HL-60 (cell line): ENCODE measurements around the gene ANTXR1.

Experiments used
- DNase-seq, 2 experiments: peaks; one replicate each; pipeline ENCODE4 v3.0.0-alpha.2; 2010 to 2020; ENCODE audit warnings: low read depth in 1 of 2, low spot score in 1 of 2
- H3K27ac ChIP-seq: fragments of 250-450 bp; sonication (Bioruptor Pico); replicated peaks from 2 replicates; pipeline ENCODE4 v1.5.1; 2020; ENCODE audit warnings: mild to moderate bottlenecking, moderate library complexity
- H3K27me3 ChIP-seq: fragments of 250-450 bp; sonication (Bioruptor Pico); 2 replicates; pipeline ENCODE4 v1.5.1; 2021; ENCODE audit warnings: mild to moderate bottlenecking, moderate library complexity; ENCODE audit not compliant: insufficient read depth, poor library complexity, severe bottlenecking
- H3K4me3 ChIP-seq: replicated peaks from 2 replicates; pipeline ENCODE4 v1.5.1; 2011; ENCODE audit warnings: mild to moderate bottlenecking, control low read depth, low read length; ENCODE audit not compliant: insufficient read depth
- GABPA ChIP-seq: IDR thresholded peaks from 2 replicates; pipeline ENCODE4 v1.6.1; 2012; ENCODE audit warnings: low read depth
- POLR2AphosphoS5 ChIP-seq: IDR thresholded peaks from 2 replicates; pipeline ENCODE4 v1.6.1; 2012; ENCODE audit warnings: low read depth
- SPI1 ChIP-seq: IDR thresholded peaks from 2 replicates; pipeline ENCODE4 v1.6.1; 2012; ENCODE audit warnings: low read depth, mild to moderate bottlenecking, borderline replicate concordance
- TF ChIP-seq, protein P1 (sequence below): IDR thresholded peaks from 2 replicates; pipeline ENCODE4 v1.6.1; 2012; ENCODE audit warnings: low read depth; ENCODE audit not compliant: insufficient replicate concordance
- TF ChIP-seq, protein P2 (sequence below): IDR thresholded peaks from one replicate; pipeline ENCODE4 v1.5.1; 2011; ENCODE audit warnings: low read length, control low read depth, inconsistent platforms; ENCODE audit not compliant: insufficient read depth

Gene ANTXR1

DNA sequence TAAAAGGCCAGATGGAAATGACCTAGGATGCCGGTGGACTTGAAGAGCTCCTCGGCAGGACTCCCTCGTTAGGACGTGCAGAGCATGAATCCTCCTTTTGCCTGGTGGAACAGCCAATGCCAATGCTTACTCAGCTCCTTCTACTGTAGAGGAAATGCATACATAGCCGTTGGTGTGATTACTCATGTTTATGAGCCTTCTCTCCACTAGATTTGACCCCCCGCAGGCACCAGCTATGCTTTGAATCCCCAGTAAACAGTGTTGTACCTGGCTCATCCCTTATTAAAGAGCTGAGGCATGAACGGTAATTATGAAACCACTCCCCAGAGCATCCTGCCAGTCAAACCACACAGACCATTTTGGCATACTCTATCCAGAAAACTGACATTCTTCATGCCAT is 172.8 kb downstream of the ANTXR1 start:
- Histone ChIP-seq H3K27me3 (no peaks in the 10 kb centered on the region), H3K4me3 (no peak overlapping the region), H3K27ac (no peak overlapping the region)
- DNase-seq = no peak
- TF ChIP-seq, protein P1, sequence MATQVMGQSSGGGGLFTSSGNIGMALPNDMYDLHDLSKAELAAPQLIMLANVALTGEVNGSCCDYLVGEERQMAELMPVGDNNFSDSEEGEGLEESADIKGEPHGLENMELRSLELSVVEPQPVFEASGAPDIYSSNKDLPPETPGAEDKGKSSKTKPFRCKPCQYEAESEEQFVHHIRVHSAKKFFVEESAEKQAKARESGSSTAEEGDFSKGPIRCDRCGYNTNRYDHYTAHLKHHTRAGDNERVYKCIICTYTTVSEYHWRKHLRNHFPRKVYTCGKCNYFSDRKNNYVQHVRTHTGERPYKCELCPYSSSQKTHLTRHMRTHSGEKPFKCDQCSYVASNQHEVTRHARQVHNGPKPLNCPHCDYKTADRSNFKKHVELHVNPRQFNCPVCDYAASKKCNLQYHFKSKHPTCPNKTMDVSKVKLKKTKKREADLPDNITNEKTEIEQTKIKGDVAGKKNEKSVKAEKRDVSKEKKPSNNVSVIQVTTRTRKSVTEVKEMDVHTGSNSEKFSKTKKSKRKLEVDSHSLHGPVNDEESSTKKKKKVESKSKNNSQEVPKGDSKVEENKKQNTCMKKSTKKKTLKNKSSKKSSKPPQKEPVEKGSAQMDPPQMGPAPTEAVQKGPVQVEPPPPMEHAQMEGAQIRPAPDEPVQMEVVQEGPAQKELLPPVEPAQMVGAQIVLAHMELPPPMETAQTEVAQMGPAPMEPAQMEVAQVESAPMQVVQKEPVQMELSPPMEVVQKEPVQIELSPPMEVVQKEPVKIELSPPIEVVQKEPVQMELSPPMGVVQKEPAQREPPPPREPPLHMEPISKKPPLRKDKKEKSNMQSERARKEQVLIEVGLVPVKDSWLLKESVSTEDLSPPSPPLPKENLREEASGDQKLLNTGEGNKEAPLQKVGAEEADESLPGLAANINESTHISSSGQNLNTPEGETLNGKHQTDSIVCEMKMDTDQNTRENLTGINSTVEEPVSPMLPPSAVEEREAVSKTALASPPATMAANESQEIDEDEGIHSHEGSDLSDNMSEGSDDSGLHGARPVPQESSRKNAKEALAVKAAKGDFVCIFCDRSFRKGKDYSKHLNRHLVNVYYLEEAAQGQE = no peak
- TF ChIP-seq POLR2AphosphoS5 (no peak), SPI1 (no peak), GABPA (no peak)
- TF ChIP-seq, protein P2, sequence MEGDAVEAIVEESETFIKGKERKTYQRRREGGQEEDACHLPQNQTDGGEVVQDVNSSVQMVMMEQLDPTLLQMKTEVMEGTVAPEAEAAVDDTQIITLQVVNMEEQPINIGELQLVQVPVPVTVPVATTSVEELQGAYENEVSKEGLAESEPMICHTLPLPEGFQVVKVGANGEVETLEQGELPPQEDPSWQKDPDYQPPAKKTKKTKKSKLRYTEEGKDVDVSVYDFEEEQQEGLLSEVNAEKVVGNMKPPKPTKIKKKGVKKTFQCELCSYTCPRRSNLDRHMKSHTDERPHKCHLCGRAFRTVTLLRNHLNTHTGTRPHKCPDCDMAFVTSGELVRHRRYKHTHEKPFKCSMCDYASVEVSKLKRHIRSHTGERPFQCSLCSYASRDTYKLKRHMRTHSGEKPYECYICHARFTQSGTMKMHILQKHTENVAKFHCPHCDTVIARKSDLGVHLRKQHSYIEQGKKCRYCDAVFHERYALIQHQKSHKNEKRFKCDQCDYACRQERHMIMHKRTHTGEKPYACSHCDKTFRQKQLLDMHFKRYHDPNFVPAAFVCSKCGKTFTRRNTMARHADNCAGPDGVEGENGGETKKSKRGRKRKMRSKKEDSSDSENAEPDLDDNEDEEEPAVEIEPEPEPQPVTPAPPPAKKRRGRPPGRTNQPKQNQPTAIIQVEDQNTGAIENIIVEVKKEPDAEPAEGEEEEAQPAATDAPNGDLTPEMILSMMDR = no peak

DNA sequence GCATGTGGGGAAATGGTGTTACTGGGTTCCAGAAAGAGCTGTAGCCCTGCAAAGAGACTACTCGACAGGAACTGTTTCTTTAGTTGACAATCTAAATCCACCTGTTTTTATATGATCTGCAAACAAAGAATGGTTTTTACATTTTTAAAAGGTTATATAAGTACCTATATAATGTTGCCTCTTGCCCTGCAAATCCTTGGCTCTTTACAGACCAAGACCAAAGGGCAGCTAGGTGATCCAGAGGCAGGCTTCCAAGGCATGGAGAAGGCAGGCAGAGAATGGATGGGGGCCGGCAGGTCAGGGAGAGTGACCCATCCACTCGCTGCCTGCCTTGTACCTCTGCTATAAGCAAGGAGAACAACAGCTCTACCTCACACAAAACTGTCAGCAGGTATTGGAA is 173.6 kb downstream of the ANTXR1 start:
- Histone ChIP-seq H3K27me3 (no peaks in the 10 kb centered on the region), H3K4me3 (no peak overlapping the region), H3K27ac (no peak overlapping the region)
- DNase-seq = no peak
- TF ChIP-seq, protein P2 = no peak
- TF ChIP-seq, protein P1 = no peak
- TF ChIP-seq GABPA (no peak), POLR2AphosphoS5 (no peak), SPI1 (no peak)

DNA sequence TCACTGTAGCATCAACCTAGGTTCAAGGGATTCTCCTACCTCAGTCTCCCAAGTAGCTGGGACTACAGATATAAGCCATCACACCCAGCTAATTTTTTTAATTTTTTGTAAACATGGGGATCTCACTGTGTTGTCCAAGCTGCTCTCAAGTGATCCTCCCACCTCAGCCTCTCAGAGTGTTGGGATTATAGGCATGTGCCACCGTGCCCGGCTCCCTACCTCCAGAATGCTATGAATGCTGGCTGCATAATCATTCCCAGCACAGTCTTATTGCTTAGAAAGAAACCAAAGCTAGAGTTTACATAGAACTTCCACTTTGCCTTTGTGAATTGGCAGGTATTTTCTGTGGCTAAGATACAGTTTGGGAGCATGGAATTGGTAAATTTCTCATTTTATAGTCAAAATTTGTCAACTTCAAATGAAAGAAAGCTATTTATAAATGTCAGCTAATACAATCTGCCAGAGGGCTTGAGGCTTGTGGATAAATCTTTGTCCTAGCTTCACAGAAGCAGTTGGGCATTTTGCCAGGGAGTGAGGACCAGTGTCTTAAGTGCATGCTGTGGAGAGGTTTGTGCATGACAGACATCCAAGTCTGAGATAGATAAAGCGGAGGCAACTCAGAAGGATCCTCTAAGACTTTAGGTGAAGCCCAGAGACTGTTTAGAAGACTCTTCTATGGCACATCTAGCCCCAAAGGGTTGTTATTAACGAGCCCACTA is 175.4 kb downstream of the ANTXR1 start:
- TF ChIP-seq SPI1 = no peak
- TF ChIP-seq POLR2AphosphoS5 = no peak
- TF ChIP-seq, protein P1 = no peak
- TF ChIP-seq, protein P2 = no peak
- no peak for TF ChIP-seq GABPA
- Histone ChIP-seq H3K27me3 (no peaks in the 10 kb centered on the region), H3K27ac (no peak overlapping the region), H3K4me3 (no peak overlapping the region)
- DNase-seq = no peak
